Forelimb muscle (tissue), 1 donor: ENCODE measurements around the gene UROC1. TPM values are rescaled to one million over a fixed set of nuclear protein-coding genes. Genes with fewer than 3 reads are reported as not detected.
A peak's percentile ranks its signal among the peaks of the same experiment; 100 is the strongest.
"Not testable (repeated sequence)": the region's sequence is repeated elsewhere in the genome, so short reads cannot be mapped to it uniquely, and the experiment has no call there.

Experiments used
- DNase-seq: peaks from one replicate; pipeline ENCODE4 v3.0.0-alpha.2; 2013; ENCODE audit warnings: low read depth
- polyA plus RNA-seq: library from polyadenylated mRNA; unstranded; fragments of 120-200 nt; gene quantifications from one replicate; pipeline ENCODE4 v1.2.1, GENCODE V29; 2013; ENCODE audit not compliant: insufficient read length

UROC1 gene
- polyA plus RNA-seq, 1 donor = 0.10 TPM

DNA sequence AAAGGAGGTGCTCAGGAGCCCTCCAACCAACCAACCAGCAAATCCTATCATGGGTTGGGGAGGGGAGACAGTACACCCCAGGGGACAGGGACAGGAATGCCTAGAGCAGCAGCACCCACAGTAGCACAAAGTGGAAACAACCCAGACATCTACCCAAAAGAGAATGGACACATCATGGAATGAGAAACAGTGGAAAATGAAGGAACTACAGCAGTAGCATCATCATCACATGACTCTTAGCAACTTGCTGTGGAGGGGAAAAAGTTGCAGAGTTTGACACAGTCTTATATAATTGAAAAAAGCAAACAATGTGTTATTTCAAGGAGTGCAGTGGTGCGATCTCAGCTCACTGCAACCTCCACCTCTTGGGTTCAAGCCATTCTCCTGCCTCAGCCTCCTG is 30.1 kb upstream of the UROC1 start:
- DNase-seq = no peak

DNA sequence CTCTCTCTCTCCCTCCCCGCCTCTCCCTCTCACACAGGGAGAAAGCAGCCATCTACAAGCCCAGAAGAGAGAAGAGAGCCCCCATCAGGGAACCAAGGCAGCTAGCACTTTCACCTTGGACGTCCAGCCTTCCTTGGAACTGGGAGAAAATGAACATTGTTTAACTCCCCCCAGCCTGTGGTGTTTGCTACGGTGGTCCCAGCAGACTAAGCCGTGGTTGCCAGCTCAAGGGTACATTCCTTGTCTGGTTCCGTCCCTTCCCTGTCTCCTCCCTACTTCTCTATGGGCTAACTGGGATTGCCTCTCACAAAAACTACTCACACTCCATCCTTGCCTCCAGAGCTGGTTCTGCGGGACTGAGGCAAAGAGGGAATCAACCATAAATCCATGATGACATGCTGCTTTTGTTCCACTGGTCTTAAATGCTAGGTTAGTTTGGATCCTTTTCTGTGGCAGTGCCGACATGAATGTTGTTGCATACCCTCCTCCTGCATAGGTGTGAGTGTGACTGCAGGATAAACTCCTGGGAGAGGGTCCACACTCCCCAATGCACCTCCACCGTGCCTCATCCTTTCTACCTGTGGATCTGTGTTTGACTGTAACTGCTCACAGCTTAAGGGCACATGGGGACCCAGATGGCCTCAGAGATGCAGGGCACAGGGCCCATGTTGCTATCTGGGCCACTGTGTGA is 29.1 kb upstream of the UROC1 start:
- no peak for DNase-seq

DNA sequence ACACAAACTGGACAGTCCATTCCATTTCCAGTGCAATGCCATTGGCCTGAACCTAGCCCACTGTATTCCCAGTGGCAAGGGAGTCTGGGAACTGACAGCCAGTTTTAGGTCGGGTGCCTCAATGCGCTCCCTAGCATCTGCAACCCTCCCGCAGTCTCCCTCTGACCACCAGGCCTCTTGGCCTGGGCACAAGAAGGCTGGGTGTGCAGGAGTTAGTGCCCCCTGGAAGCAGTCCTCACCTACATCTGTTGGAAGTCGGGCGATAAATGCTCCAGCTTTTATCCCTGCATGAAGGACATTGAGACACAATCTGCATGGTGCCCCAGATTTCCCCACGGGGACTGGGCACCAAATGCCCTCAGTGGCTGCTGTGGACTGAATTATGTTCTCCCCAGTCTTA is 28.4 kb upstream of the UROC1 start:
- no peak for DNase-seq

DNA sequence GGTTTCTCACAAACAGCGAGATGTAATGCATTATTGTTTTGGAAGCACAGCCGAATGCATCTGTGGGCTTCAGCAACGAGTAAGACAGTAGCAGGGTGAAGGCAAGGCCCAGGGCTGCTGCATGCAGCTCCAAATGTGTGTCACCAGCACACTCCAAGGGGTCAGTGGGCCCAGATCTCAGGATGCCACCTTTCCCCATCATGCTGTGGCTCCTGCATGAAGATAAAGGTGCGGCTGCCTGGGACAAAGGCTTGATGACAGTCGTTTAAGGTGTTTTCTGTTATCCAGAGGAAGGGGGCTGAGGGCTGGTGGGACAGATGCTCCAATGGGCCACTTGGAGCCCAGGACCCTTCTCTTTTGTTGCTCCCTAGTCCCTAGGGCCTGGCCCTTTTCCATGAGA is 28.0 kb upstream of the UROC1 start:
- no peak for DNase-seq

DNA sequence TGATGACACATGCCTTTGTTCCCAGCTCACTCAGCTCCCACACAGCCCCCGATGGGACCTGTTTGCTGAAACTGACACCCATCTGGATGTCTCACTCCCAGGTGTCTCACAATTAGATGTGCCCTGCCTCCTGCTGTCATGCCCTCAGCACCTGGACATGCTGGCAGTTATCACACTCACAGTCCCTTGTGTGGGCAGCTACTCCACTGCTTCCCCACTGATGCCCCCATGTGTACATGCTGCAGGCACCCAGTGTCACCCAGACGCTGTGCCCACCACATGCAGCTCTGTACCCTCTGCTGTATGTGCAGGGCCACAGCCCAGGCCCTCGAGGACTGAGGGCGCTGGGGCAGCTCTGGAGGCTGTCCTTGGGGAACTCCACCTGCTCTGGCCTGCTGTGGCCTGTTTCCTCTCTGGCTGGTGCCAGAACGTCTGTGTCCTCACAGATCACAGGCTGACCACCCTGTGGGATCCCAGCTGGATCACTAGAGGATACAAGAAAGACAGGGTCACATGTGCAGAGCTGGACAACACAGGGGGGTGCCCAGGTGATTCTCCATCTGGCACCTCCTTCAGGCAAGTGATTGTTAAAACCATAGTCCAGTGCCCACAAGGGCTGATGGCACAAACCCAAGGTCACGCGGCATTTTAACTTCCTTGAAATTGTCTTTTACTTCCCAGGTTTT is 27.2 kb upstream of the UROC1 start:
- no peak for DNase-seq

DNA sequence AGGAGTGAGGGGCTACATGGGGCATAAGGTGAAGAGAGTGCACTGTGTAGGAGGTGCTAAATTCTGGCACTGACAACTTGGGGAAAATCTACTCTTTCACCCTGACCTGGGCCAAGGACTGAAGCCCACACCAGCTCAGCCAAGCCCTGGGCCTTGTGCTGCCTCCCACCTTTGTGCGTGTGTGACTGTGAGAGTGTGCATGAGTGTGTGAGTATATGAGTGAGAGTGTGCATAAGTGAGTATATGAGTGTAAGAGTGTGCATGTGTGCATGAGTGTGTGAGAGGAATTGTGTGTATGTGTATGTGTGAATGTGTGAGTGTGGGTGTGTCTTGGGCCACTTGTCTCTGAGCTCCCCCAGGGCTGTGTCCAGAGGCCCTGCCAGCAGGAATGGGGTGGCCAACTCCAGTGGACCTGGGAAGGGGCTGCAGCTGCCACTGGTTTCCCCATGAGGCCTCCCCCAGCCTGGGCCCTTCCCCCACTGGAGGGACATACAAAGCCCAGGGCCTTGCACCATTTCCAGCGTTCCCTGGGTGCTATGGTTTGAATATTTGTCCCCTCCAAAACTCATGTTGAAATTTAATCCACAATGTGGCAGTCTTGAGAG is 26.0 kb upstream of the UROC1 start:
- no peak for DNase-seq

DNA sequence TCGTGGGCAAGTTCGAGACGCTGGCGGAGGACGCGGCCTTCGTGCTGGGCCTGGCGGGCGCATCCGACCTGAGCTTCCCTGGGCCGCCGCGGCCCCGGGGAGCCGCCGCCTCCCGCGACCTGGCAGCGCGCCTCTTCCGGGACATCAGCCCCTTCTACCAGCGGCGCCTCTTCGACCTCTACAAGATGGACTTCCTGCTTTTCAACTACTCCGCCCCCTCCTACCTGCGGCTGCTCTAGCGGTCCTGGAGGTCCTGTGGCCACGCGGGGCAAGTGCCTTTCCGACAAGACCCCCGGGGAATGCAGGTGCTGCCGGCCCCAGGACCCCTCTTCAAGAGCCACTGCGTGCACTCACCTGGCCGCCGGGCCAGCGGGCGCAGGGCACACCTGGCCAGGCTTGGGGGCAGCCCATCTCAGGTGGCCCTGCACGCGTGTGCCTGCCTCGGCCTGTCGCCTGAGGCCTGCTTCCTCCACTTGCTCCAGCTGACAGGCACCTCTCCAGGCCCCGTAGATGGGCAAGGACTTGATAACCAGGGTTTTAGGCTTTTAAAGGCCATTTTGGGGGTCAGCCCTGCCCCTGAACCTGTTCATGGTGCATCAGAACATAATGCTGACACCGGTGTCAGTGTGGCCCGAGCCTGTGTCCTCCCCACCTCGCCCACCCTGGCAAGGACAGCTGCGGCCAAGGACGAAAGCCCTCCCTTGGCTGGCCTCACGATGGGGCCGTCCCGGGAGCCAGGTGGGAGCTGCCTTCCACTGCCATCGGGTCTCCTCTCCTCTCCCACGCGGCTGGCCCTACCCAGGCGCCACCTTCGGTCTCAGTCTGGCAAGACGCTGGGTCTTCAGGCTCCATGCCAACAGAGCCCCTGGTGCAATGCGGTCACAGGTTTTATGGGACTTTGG is 25.0 kb upstream of the UROC1 start:
- no peak for DNase-seq

DNA sequence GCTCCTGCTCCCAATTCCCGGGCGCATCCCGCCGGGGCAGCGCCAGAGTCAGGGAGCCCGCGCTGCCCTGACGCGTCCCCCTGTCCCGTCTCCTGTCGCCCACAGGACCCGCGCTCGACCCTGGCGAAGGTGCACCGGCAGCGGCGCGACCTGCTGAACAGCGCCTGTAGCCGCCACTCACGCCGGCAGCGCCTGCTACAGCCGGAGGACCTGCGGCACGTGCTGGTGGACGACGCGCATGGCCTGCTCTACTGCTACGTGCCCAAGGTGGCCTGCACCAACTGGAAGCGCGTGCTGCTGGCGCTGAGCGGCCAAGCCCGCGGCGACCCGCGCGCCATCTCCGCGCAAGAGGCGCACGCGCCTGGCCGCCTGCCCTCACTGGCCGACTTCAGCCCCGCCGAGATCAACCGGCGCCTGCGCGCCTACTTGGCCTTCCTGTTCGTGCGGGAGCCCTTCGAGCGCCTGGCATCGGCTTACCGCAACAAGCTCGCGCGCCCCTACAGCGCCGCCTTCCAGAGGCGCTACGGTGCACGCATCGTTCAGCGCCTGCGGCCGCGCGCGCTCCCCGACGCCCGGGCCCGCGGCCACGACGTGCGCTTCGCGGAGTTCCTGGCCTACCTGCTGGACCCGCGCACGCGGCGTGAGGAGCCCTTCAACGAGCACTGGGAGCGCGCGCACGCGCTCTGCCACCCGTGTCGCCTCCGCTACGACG is 24.2 kb upstream of the UROC1 start:
- DNase-seq = no peak

DNA sequence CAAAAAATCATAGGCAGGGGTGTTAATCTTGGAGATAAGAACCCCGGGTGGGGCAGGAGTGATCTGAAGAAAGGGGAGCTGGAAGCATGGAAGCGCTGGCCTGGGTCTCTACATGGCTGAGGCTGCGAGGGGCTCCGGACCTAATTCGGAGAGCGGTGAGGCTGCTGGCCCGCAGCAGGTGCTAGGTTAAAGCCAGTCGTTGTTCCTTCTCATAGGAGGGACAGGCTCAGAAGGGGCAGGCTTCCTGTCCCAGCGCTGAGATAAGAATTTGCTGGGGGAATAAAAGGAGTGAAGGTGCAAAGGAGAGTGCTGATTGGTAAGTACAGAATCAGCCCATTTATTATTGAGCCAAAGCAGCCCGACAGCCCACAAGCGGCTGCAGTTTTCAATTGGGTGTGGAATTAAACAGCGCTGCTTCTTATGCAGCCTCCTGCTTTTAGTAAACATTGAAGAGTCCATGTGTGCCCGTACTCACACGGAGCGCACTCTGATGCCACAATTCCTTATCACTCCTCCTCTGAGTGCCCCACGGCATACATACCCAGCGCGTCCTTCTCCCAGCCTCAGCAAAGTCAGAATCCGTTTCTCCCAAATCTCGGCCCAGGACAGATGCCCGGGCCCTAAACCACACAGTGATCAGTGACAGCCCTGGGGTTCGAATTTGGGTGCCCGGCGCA is 23.5 kb upstream of the UROC1 start:
- no peak for DNase-seq

DNA sequence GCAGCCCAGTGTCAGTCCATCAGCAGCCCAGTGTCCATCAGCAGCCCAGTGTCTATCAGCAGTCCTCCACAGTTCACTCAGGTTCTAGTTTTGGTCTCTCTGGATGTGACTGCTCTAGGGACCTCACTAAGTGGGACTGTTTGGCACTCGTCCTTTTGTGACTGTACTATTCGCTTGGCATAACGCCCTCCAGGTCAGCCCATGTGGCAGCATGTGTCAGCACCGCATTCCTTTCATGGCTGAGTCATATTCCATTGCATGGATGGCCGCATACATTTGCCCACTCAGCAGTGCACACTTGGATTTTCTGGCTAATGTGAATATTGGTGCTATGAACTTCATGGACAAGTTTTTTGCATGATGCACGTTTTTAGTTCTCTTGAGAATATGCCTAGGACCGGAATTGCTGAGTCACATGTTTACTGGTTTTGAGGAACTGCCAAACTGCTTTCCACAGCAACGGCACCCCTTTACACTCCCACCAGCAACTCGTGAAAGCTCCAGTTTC is 22.8 kb upstream of the UROC1 start:
- peak; percentile 24 for DNase-seq

DNA sequence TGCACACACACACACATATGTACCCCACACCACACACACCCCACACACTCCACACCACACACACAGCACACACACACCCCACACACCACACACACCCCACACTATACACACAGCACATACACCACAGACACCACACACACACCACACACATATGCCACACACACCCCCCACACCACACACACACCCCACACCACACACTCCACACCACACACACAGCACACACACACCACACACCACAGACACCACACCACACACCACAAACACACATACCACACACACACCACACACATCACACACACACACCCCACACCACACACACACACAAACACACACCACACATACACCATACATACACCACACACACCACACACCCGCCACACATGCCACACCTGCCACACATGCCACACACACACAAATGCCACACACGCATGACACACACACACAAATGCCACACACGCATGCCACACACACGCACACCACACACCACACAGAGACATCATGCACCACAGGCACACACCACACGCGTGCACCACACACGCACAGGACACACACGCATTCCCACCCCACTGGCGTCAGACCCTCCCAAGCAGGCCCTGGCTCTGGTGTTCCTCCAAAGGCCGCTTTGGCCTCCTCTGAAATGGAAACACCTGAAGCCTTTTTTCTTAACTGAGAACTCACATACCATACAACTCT is 22.1 kb upstream of the UROC1 start:
- DNase-seq = no peak

DNA sequence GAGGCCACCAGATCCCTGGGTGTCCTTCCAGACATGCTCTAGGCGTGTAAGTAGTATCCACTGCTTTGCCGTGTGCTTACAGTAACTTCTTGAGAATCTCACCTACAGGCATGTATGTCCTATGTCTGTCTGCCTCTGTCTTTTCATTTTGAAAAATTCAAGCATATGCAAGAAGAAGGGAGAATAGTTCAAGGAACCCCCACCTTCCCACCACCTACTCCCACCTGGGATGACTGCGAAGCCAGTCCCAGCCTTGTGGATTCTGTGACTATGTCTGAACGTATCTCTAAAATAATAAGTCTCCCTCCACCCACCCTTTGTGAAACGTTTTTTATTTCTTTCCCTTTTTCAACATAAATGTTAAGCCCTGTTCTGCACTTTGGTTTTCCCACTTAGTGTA is 21.4 kb upstream of the UROC1 start:
- DNase-seq = no peak

DNA sequence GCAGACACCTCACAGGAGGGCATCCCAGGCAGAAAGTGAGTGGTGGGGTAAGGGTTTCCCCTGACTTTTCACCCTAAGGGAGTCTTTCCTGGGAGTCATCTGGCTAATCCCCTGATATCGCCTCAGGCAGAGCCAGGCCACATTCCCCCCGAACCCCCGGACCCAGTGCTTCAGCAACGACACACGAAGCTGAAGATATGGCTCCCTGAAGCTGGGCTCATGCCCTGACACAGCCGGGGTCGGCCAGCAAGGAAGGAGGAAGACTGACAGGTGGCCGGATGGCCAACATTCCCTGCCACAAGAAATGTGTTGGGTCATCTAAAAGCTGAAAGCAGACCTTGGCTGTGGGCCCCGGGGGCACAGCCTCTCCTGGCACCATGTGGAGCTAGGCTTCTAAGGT is 20.7 kb upstream of the UROC1 start:
- no peak for DNase-seq

DNA sequence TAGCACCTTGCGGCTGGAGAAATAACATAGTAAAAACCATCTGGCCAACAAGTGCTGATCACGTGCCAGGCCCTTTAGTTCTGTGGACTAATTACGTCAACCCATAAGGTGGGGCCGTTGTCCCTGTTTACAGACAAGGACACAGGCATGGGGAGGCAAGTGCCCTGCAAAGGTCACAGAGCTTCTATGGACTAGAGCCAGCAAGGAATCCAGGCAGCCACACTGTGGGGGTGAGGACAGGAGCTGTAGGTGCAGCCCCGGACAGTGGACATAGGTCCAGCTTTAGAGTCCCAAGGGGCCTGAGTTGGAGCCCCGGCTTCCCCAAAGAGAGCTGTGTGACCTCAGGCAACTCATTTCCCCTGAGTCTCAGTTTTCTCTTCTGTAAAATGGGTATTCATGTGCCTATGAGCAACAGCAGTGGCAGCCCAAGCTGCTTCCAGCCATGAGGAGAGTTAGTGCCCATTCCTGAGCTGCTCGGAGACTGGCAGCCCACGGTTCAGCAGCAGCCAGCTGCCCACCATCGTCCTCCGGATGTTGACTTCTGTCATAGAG is 20.2 kb upstream of the UROC1 start:
- no peak for DNase-seq

DNA sequence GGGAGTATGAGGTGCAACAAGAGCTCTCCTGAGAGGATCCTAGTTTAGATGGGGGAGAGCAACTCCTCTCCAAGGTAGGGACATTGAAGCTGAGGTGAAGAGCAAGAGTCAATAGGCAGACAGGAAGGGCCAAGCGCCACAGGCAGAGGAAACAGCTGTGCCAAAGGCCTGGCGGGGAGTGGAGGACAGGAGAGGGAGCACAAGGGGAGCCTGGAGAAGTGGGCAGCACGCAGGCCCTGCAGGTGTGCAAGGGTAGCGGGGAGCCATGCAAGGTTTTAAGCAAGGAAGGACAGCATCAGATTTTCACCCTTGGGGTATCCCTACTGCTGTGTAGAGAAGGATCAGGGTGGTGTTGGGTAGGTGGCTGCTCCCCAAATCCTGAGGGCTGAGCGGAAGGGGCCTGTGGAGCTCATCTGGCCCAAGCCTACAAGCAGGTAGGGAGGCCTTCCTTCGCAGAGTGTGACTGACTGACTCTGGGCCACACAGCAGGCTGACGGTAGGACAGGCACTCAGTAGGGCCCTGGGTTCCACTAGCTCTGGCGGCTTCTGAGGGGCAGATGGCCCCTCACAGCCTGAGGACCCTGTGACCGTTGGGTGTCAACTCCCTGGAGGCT is 19.6 kb upstream of the UROC1 start:
- no peak for DNase-seq

DNA sequence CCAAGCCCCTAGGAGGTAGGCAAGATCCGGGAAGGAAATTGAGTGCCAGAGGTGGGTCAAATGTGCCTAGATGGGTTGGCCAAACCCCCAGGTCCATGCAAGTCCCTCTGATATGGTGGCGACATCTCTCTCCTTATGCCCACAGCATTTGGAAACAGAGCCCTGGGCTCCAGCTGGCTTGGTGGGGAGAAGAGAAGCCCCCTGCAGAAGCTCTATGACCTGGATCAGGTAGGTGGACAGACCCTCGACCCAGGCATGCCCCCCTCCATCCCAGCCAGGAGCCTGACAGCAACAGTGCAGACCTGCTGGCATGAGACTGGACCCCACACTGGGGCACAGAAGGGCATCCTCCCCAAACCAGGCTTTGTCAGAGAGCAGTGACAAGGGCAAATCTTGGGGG is 18.6 kb upstream of the UROC1 start:
- no peak for DNase-seq

DNA sequence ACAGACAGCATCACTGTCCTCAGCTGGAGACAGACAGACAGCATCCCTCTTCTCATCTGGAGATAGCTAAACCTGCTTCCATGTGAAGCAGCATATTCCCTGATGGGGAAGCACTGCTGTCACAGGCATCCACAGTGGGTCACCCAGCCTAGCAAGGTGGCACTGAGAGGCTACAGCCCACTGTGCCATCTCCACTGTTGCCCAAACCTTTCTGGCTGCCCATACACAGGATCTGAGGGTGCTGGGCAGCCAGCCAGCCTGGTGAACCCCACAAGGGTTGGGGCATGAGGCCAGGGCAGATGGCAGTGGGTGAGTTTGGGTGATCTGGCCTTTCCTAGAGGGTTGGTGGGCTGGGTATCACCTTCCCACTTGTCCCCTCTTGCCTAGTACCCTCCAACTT is 18.1 kb upstream of the UROC1 start:
- DNase-seq = no peak

DNA sequence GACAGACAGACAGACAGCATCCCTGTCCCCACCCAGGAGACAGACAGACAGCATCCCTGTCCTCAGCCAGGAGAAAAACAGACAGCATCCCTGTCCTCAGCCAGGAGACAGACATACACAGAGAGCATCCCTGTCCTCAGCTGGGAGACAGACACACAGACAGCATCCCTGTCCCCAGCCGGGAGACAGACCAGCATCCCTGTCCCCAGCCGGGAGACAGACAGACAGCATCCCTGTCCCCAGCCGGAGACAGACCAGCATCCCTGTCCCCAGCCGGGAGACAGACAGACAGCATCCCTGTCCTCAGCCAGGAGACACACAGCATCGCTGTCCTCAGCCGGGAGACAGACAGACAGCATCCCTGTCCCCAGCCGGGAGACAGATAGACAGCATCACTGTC is 17.1 kb upstream of the UROC1 start:
- DNase-seq = not testable (repeated sequence)

DNA sequence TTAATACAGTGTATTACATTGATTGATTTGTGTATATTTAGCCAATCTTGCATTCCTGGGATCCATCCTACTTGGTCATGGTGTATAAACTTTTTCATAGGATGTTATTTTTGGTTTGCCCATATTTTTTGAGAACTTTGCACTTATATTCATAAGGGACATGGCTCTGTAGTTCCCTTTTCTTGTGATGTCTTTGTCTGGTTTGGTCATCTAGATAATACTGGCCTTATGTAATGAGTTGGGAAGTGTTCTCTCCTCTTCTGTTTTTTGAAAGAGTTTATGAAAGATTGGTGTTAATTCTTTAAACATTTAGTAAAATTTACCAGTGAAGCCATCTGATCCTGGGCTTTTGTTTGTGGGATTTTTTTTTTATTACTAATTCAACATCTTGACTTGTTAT is 15.9 kb upstream of the UROC1 start:
- DNase-seq = no peak

DNA sequence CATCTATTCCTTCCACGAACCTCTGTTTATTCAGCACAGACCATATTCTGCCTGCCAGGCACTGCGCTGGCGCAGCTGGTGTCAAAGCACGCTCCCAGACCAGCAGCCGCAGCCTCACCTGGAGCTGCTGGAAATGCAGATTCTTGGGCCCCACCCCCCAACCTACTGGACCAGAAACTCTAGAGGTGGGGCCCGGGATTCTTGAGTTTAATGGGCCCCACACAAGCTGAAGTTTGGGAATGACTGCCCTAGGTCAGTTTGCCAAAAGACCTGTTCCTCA is 13.4 kb upstream of the UROC1 start:
- DNase-seq = no peak
